Measurements from ENCODE around the gene SLC51B.

The SLC51B gene

DNA sequence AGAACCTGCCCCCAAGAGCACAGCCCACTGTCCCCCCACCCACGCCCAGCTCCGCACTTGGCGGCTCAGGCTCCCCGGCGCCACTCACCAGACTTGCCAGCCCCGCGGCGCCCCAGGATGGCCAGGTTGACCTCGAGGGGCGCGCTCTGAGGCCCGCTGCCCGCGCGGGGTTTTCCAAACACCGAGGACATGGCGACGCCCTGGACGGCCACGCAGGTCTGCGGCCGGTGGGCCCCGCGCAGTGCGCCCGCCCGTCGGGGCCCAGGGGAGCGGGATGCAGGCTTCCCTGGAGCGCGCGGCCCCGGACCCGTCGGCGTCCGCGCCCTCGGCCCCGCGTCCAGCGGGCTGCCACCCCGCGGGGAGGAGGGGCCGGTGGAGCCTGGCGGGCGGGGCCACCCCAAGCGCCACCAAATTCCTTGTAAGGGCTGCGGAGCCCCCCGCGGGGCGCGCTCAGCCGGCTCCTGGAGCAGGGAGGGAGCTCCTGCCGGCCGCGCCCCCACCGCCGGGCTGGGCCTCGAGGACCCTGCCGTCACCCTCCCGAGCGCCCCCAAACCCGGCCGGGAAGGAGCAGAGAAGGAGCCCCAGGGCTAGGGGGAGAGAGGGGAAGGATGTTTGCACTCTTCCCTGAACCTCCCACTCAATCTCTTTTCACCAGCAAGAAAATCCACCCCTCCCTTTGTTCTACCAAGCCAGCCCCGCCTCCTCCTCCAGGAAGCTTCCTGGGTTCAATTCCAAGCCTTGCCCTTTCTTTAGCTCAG is 22.6 kb downstream of the SLC51B start, which contains the start of gene RASL12:
TSS of gene RASL12 (minus strand) at position 347 of the 758 bp plus-strand sequence. CDS start at position 191, 156 bp downstream.
- no peaks in the 10 kb centered on the region for H3K9me3 ChIP-seq (ENCODE audit: insufficient read depth, low read length, severe bottlenecking)
- H3K4me2 ChIP-seq (ENCODE audit: insufficient read depth, low read length), result no peak within 1 kb of the TSS
- H3K27ac ChIP-seq (ENCODE audit: low read length), result no peak within 1 kb of the TSS
- H2AFZ ChIP-seq (ENCODE audit: low read depth, low read length), result no peak within 1 kb of the TSS
- H3K36me3 ChIP-seq (ENCODE audit: insufficient read depth, low read length), result no peaks in the 10 kb centered on the region
- H3K4me1 ChIP-seq (ENCODE audit: insufficient read depth, low read length), result no peaks in the 10 kb centered on the region
- ATAC-seq (ENCODE audit: insufficient read depth, low read depth), result no peak
- H3K79me2 ChIP-seq (ENCODE audit: insufficient read depth, low read length), result no peaks in the 10 kb centered on the region
- TF ChIP-seq EZH2 (IDR thresholded peaks at IDR 0.05; ENCODE audit: borderline replicate concordance, low read depth, low read length, severe bottlenecking), result no peak
- TF ChIP-seq, protein P1, sequence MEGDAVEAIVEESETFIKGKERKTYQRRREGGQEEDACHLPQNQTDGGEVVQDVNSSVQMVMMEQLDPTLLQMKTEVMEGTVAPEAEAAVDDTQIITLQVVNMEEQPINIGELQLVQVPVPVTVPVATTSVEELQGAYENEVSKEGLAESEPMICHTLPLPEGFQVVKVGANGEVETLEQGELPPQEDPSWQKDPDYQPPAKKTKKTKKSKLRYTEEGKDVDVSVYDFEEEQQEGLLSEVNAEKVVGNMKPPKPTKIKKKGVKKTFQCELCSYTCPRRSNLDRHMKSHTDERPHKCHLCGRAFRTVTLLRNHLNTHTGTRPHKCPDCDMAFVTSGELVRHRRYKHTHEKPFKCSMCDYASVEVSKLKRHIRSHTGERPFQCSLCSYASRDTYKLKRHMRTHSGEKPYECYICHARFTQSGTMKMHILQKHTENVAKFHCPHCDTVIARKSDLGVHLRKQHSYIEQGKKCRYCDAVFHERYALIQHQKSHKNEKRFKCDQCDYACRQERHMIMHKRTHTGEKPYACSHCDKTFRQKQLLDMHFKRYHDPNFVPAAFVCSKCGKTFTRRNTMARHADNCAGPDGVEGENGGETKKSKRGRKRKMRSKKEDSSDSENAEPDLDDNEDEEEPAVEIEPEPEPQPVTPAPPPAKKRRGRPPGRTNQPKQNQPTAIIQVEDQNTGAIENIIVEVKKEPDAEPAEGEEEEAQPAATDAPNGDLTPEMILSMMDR (IDR thresholded peaks at IDR 0.05; ENCODE audit: borderline replicate concordance, extremely low read depth, low read length, poor library complexity, severe bottlenecking), result no peak
- H4K20me1 ChIP-seq (ENCODE audit: insufficient read depth, low read length), result no peaks in the 10 kb centered on the region
- no peaks in the 10 kb centered on the region for H3K27me3 ChIP-seq (ENCODE audit: insufficient read depth, low read length, poor library complexity)
- no peak within 1 kb of the TSS for H3K9ac ChIP-seq (ENCODE audit: low read depth, low read length)
- H3K4me3 ChIP-seq (ENCODE audit: low read depth in 1 of 2, low read length in 2 of 2), result no peak within 1 kb of the TSS
- no peak for DNase-seq

DNA sequence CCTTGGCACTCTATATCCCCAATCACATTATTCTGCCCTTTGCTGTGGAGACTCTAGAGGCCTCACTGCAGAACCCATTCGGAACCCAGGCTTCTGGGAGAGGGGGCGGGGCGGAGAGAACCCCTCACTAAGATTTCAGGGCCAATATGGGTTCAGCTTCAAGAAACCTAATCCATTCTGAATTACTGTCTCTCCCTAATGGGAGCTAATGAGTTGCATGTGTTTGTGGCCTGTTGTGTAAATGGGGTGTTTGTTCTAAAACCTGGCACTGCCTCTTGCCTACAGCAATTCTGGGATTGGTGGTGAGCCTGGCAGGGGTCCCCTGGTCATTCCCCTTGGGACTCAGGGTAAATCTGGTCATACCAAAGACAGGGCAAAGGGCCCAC is 23.2 kb downstream of the SLC51B start:
- no peaks in the 10 kb centered on the region for H3K79me2 ChIP-seq (ENCODE audit: insufficient read depth, low read length)
- no peaks in the 10 kb centered on the region for H4K20me1 ChIP-seq (ENCODE audit: insufficient read depth, low read length)
- H3K27ac ChIP-seq (ENCODE audit: low read length), result no peak overlapping the region
- ATAC-seq (ENCODE audit: insufficient read depth, low read depth) (no peak), DNase-seq (no peak)
- no peak overlapping the region for H2AFZ ChIP-seq (ENCODE audit: low read depth, low read length)
- H3K4me3 ChIP-seq (ENCODE audit: low read depth in 1 of 2, low read length in 2 of 2), result no peak overlapping the region
- TF ChIP-seq EZH2 (IDR thresholded peaks at IDR 0.05; ENCODE audit: borderline replicate concordance, low read depth, low read length, severe bottlenecking), result no peak
- TF ChIP-seq, protein P1 (IDR thresholded peaks at IDR 0.05; ENCODE audit: borderline replicate concordance, extremely low read depth, low read length, poor library complexity, severe bottlenecking), result no peak
- H3K36me3 ChIP-seq (ENCODE audit: insufficient read depth, low read length), result no peaks in the 10 kb centered on the region
- no peak overlapping the region for H3K4me2 ChIP-seq (ENCODE audit: insufficient read depth, low read length)
- H3K4me1 ChIP-seq (ENCODE audit: insufficient read depth, low read length), result no peaks in the 10 kb centered on the region
- no peaks in the 10 kb centered on the region for H3K9me3 ChIP-seq (ENCODE audit: insufficient read depth, low read length, severe bottlenecking)
- no peak overlapping the region for H3K9ac ChIP-seq (ENCODE audit: low read depth, low read length)
- H3K27me3 ChIP-seq (ENCODE audit: insufficient read depth, low read length, poor library complexity), result no peaks in the 10 kb centered on the region

DNA sequence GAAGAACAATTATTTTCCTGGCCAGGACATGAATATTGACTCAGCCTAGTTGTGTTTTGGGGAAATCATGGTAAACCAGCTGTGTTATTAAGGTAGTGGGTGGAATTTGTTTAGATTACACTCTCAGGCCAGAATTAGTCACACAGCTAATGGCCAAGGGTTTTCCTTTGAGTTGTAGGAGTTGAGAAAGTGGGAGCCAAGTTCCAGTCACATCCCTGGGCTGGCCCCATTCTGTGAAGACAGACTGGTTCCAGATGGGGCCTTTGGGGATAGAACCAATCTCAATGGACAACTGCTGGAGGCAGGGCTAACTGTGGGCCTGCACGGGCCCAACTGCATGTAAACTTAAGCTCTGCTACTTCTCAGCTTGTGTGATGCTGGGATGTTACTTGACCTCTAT is 24.0 kb downstream of the SLC51B start:
- ATAC-seq (ENCODE audit: insufficient read depth, low read depth), result no peak

More for the DNA sequence above, 24.0 kb downstream of the SLC51B start:
- no peaks in the 10 kb centered on the region for H3K79me2 ChIP-seq (ENCODE audit: insufficient read depth, low read length)
- H2AFZ ChIP-seq (ENCODE audit: low read depth, low read length), result no peak overlapping the region
- no peak overlapping the region for H3K9ac ChIP-seq (ENCODE audit: low read depth, low read length)
- no peaks in the 10 kb centered on the region for H3K36me3 ChIP-seq (ENCODE audit: insufficient read depth, low read length)
- H4K20me1 ChIP-seq (ENCODE audit: insufficient read depth, low read length), result no peaks in the 10 kb centered on the region
- H3K9me3 ChIP-seq (ENCODE audit: insufficient read depth, low read length, severe bottlenecking), result no peaks in the 10 kb centered on the region
- no peaks in the 10 kb centered on the region for H3K27me3 ChIP-seq (ENCODE audit: insufficient read depth, low read length, poor library complexity)
- H3K4me2 ChIP-seq (ENCODE audit: insufficient read depth, low read length), result no peak overlapping the region
- TF ChIP-seq EZH2 (IDR thresholded peaks at IDR 0.05; ENCODE audit: borderline replicate concordance, low read depth, low read length, severe bottlenecking), result no peak
- TF ChIP-seq, protein P1 (IDR thresholded peaks at IDR 0.05; ENCODE audit: borderline replicate concordance, extremely low read depth, low read length, poor library complexity, severe bottlenecking), result no peak
- H3K4me1 ChIP-seq (ENCODE audit: insufficient read depth, low read length), result no peaks in the 10 kb centered on the region
- no peak overlapping the region for H3K27ac ChIP-seq (ENCODE audit: low read length)
- no peak for DNase-seq
- no peak overlapping the region for H3K4me3 ChIP-seq (ENCODE audit: low read depth in 1 of 2, low read length in 2 of 2)
